NCI-H2196 treated with DMSO at 0.1 percent for 48 hours (cell line): ENCODE measurements around the gene PATJ.

Experiments
- DNase-seq: peaks from one replicate; lab custom pipeline; 2025; ENCODE audit not compliant: unreplicated experiment; lab: John Stamatoyannopoulos, UW

The PATJ gene

DNA sequence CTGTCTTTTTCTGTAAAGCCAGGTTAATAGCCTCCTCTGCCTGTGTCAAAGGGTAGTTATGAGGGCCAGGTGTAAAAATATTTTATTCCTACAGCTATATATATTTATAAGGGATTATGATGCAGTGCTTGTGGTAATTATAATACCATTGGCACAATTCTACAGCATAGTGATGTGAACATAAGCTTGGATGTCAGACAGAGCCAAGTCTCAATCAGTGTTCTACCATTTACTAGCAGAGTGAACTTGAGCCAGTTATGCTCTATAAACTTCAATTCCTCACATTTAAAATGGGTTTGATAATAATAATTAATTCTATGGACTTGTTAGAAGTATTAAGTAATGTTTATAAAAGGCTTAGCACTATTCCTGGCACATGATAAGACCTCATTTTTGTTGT lies 300.9 kb downstream of the PATJ start:
- DNase-seq = no peak

DNA sequence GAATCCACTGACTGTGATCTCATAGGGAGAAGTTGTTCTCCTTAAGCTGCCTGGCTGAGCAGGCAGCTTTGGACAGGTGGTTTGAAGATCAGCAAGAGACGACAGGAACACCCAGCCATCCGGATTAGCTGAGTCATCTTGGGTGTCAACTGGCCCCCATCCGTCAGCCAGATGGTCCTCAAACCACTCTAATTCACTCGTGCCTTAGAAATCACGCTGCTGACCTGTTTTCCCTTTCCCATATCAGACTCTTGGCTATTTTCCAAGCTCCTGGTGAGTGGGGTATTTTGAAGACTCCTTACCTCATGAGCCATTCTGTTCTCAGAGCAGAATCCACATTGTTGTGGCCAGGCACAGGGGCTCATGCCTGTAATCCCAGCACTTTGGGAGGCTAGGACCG lies 303.3 kb downstream of the PATJ start:
- DNase-seq = no peak

DNA sequence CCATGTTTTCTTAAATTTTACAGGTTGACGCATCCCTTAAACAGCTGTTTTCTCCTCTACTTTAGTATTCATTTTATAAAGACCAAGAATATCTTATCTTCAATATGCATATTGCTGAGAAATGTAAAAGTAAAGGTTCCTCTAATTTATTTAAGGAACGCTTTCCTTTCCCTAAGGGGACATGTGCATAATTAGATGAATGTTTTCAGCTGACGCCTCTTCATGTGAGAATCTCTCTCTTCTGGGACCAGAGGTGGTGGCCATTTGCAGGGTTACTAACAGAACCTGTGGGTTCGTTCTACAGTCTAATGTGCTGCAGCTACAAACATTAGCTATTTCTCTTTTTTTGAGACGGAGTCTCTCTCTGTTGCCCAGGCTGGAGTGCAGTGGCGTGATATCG lies 304.6 kb downstream of the PATJ start:
- DNase-seq = no peak

DNA sequence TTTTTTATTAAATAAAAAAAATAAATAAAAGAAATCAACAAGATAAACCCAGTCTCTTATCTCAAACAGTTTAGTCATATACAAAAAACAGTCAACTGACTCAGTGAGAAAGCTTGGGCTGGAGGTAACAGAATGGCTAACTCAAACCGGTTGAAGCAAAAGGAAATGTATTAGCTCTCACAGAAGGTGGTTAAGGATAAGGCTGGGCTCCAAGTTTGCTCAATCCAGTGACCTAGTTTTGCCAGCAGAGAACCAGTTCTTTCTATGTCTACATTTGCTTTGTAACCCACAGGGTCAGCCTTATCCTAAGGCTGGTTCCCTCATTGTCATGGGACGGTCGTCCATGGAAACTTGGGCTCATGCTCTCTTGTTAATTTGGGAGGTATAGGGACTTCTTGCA lies 307.9 kb downstream of the PATJ start:
- no peak for DNase-seq

DNA sequence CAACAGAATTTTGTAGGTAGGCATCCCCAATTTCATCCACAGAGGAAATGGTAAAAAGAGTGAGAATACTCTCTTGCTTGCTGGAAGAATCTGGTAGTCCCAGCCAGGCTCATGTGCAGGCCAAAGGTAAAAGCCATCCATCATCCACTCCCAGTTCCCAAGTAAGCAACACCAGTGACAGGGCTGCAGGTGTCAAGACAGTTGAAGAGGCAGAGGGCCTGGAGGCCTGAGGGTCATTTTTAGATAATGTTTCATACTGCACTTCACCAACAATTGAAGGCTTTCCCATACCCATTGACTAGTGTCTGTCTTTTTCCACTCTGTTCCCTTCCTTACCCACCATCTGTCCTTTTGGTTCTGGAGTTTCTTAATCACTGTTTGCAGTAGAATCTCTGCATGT lies 310.7 kb downstream of the PATJ start:
- DNase-seq = no peak

DNA sequence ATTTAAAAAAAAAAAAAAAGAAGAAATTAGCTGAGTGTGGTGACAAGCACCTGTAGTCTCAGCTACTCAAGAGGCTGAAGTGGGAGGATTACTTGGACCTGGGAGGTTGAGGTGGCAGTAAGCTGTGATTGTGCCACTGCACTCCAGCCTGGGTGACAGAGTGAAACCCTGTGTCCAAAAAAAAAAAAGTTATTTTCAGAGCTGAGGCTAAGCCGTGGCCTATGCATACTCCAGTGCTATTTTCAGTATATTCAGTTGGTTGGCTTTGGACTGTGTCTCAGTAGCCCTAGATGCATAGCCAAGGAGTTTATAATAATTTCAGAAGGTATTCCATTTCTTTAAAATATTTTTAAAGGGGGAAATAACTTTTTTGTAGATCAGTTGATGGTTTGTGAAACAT lies 311.9 kb downstream of the PATJ start:
- DNase-seq = no peak

DNA sequence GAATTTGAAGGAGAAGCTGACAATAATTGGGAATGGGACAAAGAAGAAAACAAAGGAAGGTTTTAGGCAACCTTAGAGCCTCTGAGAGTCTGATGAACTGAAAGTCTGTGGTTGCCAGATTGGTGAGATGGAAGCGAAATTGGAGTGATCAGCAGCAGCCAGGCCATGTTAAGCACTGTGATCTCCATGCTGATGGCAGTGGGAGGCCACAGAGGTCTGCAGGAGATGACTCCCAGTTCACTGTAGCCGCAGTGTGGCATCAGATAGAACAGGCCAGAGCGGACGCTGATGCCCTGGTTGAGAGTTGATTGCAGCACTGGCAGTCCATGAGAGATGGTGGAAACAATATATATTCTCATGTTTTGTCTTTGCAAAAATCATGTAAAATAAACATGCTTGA lies 314.9 kb downstream of the PATJ start:
- no peak for DNase-seq

DNA sequence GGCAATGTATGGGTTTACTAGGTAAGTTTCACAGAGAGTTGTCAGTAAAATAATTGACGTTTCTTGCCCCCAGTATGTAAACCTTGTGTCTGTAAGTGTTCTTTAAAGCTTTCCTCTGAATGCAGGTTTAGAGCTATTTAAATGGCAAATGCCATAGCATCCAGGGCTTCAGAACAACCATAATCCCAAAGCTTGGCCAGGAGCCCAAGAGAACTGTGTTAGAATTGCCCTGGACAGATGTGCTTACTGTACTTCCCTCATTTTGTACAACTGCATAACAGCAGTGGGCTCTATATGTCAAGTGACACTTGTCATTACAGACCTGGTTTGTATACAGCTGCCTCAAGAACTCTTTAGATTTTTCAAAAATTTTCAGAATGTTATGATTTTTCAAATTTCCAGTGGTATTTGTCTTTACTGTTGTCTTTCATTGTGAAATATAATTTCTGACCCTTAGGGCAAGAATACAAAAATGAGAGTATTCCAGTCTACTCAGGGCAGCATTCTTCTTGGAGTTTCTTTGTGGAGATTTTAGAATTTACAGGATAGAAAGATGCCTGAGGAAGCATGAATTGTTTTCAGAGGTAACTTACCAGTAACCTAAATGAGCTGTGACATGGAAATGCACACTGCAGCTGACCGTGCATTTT lies 315.5 kb downstream of the PATJ start:
- DNase-seq = no peak

DNA sequence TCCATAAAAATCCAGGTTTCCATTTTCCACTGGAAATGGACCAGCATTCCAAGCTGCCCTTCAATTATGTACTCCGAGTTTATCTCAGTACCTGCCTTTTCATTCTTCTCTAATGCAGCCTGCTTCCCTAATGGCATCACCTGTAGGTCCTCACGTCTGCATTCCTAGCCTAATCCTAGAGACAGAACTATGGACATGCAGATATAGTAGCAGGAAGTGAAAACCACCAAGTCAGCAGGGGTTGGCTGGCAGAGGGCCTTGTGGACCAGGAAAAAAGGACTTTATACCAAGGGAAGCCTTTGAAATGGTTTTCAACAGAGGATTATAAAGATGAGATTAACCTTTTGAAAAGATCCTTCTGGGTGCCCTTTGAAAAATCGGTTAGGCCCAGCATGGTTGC lies 316.7 kb downstream of the PATJ start:
- DNase-seq = no peak

DNA sequence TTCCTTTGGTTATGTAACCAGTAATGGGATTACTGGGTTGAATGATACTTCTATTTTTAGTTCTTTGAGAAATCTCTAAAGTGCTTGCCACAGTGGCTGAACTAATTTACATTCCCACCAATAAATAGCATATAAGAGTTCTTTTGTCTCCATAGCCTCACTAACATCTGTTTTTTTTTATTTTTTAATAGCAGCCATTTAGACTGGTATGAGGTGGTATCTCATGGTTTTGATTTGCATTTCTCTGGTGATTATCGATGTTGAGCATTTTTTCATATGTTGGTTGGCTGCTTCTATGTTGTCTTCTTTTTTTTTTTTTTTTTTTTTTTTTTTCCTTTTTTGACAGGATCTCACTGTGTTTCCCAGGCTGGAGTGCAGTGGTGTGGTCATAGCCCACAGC lies 319.8 kb downstream of the PATJ start:
- DNase-seq = no peak

DNA sequence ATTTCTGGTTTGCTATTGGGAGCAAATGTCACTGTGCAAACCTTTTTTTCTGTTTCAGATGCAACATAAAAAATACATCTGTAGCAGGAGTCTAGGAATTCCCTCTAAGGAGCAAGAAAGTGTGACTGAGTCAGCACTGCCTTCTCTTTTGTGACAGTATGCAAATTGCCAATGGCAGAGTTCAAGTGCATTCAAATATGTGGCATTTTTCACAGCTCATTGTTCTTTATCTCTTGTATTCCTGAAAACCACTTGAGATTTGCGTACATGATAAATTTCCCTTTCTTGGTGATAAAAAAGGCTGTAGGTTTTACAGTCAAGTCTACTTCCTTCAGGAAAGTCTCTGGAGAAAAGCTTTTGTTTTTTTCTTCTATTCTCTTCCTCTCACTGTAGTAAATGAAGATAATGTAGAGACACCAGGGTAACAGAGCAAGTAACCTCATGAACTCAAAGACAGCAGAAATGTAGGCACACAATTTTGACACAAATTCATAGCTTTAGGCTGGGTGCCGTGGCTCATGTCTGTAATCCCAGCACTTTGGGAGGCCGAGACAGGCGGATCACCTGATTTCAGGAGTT lies 322.6 kb downstream of the PATJ start:
- DNase-seq = no peak

DNA sequence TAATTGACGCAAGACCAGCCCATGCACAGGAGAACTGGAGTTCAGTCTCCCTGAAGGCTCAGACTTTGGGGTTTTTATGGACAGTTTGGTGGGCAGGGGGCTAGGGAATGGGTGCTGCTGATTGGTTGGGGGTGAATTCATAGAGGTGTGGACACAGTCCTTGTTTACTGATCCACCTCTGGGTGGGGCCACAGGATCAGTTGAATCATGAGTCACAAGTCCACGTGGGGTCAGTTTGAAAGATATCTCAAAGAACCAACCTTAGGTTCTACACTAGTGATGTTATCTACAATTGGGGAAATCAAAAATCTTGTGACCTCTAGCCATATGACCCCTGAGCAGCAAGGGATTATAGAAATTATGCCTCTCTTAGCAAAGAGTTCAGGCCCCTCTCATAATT lies 324.4 kb downstream of the PATJ start:
- DNase-seq = no peak

DNA sequence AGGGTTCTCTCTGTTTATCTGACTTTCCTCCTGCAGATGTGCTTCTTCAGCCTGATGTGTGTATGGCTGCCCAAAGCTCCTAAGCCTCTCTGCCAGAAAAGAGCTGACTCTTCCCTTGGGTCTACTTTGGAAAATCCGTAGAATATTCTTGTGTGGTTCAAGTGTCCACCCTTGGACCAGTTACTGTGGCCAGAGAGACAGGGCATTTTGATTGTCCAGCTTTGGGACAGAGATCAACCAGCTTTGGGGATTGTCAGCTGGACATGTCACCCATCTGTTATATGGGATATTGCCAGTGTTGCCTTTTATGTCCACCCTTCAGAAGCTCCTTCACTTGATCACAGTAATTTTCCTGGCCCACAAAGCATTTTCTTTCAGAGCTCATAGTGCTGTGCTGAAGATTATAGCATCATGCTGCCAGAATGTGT lies 326.1 kb downstream of the PATJ start:
- no peak for DNase-seq

DNA sequence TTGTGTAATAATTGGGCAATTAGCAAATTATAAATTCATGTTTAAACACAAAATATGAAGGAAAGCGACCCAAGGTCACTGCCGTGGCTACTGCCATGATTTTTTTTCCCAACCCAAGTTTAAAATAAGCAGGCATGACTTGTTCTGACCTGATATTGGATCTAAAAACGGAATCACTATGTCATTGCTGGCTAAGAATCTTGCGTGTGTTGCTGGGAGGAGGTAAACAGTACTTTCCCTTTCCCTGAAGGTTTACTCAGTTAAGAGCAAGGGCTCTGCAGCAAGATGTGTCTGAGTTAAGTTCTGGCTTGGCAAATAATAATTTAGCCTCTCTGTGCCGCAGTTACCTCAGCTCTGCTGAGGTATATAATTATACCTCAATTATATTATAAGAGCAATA lies 326.7 kb downstream of the PATJ start:
- DNase-seq = no peak

DNA sequence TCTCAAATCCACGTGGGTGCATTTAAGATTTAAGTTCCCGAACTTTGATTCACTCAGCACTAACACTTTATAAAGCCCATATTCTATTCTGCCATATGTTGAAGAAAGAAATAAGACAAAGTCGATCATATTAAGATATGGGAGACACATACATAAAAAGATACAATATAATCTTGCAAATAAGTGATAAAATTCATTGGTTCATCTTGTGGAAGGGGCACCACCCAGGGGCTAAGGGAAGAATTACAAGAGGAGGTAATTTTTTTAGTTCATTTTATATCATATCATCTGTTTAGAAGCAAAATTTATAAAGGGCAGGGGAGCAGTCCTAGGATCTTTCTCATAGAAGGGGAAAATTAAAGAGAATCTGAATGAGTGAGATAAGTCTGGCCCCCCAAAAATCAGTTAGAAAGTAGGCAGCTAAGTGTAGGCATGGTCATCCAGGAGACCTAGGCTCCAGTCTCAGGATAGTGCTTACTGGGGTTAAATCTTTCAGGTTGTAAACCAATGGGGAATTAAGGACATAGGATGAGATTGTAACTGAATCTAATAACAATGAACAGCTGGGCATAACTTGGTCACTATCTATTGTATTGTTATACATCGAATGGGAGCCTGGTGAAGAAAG lies 328.2 kb downstream of the PATJ start:
- no peak for DNase-seq

DNA sequence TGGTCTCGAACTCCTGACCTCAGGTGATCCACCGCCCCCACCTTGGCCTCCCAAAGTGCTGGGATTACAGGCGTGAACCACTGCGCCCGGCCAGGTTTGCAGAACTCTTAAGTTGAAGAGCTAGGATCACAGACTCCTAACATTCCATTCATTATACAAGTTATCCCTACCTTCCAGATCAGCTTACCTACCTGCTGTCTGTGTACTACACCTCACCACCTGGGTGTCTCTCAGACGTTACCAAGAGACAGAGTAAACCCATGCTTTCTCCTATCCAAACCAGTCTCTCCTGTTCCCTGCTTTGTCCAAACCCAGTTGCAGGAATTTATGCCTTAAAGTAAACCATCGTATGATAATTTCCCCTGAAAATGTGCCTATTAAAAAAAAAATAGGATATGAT lies 329.4 kb downstream of the PATJ start:
- DNase-seq = no peak

DNA sequence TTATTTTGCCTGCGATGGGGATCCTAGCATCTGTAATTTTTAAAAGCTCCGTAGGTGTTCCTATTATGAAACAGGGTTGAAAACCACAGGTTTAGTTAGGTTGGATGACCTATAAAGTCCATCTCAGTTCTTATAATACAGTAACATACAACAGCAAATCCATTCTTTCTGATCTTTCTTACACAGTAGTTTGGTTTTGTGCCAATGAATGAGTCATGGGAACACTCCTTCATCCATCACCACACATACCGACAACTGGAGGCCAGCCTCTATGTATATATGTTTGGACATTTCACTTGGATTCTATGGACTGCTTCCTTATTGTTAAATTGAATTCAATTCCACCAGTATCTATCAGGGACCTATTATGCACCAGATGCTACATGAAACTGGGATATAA lies 334.0 kb downstream of the PATJ start:
- DNase-seq = no peak

DNA sequence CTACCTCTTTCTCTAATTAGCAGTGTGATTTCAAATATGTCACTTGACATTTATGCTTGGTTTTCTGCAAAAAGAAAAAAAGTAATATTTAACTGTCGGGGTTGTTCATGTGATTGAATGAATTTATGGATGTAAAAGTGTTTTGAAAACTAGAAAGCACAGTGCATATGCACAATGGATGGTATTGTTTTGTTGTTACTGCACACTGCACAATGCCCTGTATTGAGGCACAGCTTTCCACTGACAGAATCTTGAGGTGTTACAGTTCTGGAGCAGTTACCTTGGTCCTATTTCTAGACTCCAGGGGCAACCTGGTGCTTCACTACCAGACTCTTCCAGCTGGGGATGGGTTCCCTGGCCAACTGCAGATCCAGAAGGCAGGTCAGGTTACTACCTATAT lies 335.5 kb downstream of the PATJ start:
- no peak for DNase-seq

DNA sequence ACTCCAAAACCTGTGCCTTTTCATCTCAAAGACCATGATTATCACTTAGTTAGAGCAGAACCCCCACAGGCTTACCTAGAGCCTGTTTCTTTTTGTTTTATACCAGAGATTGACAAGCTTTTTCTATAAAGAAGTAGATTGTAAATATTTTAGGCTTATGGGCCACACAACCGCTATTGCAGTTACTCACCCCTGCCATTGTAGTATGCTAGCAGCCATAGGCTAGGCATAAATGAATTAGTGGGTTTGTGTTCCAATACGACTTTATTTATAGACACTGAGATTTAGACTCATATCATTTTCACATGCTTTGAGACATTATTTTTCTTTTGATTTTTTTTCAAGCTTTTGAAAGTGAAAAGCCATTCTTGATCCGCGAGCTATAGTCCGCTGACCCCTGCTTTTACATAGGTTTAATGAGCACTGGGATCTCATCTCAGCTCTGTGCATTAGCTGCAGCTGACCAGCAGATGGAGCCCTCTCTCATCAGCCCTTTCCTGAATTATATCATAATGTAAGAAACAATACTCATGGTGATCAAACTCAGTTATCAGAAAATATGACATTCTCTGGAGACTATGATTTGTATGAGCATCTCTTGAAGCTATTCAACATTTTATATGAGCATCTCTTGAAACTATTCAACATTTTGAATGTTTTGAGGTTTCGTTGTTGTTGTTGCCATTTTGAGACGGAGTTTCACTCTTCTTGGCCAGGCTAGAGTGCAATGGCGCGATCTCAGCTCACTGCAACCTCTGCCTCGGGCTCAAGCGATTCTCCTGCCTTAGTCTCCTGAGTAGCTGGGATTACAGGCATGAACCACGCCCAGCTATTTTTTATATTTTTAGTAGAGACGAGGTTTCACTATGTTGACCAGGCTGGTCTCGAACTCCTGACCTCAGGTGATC lies 340.4 kb downstream of the PATJ start:
- DNase-seq = peak; percentile 21

DNA sequence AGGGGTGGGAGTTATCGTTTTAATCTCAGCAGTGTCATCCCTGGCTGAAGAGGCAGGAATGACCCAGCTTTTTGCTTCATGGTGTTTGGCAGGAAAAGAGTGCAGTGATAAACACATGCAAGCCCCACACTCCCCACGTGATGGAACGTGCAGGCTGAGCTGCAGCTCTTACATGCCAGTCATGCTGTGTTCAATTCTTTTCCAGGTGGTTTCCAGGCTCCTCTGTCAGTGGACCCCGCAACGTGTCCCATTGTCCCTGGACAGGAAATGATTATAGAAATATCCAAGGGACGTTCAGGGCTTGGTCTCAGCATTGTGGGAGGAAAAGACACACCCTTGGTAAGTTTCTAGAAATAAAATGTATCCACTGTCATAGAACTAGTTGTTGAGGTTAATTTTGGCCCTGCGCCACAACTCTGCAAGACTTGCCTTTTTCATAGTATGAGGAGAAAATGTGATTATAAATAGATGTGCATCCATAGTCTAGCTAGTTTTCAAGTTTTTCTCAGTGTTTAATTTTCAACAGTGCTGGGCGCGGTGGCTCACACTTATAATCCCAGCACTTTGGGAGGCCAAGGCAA lies 342.1 kb downstream of the PATJ start:
- no peak for DNase-seq

DNA sequence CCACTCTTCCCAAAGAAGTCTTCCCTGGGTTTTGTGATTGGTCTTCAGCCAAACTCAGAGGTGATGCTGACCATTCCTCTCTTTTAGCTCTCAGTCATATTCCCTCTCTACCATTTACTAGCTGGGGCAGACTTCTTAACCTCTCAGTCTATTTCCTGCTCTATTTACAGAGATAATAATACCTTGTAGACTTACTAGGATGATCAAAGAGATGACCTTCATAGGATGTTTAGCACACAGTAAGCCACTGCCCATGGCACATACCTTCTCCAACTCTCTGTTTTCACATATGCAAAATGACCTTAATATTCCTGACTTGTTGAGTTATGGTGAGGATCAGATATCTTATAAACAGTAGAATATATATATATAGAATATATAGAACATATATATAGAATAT lies 346.2 kb downstream of the PATJ start:
- DNase-seq = no peak
